Body of pancreas (tissue), 4 donors: ENCODE results near the gene ST3GAL4. TPM values are rescaled to one million over a fixed set of nuclear protein-coding genes. Genes with fewer than 3 reads are reported as not detected.
A peak's percentile ranks its signal among the peaks of the same experiment; 100 is the strongest.

ENCODE experiments used
- ATAC-seq: fragments of 150-250 bp; one replicate; pipeline ENCODE4 v1.9.1; 2016
- DNase-seq, 4 donors: peaks; one replicate each; pipeline ENCODE4 v3.0.0-alpha.2; 2019
- H3K27ac ChIP-seq, 4 donors: fragments of 200-600 bp; sonication (generic); 1 replicate in 3 of 4; 2 replicates in 1 of 4; pipeline versions ENCODE4 v1.5.1 to v1.6.1; 2016 to 2019; ENCODE audit warnings: mild to moderate bottlenecking in 1 of 4, mixed read lengths in 1 of 4, moderate library complexity in 1 of 4
- H3K27me3 ChIP-seq, 2 donors: fragments of 200-600 bp; sonication (generic); one replicate each; pipeline ENCODE4 v1.6.0; 2016; ENCODE audit warnings: mild to moderate bottlenecking in 1 of 2
- H3K36me3 ChIP-seq, 2 donors: fragments of 200-600 bp; sonication (generic); replicated peaks in 1 of 2; 2 replicates each; pipeline ENCODE4 v1.5.1; 2016; ENCODE audit warnings: low read depth in 2 of 2; ENCODE audit not compliant: insufficient read depth in 1 of 2
- H3K4me1 ChIP-seq: fragments of 200-600 bp; sonication (generic); one replicate; pipeline ENCODE4 v1.6.0; 2016
- H3K4me3 ChIP-seq, 2 donors: fragments of 200-600 bp; sonication (generic); 1 replicate in 1 of 2; 2 replicates in 1 of 2; pipeline ENCODE4 v1.5.1; 2016 to 2019
- H3K9me3 ChIP-seq, 3 donors: fragments of 200-600 bp; sonication (generic); 1 replicate in 2 of 3; 2 replicates in 1 of 3; pipeline ENCODE4 v1.5.1; 2016
- POLR2A ChIP-seq, 3 donors: fragments of 450-650 bp; IDR thresholded peaks; one replicate each; pipeline ENCODE4 v1.6.1; 2016; ENCODE audit warnings: antibody characterized with exemption in 3 of 3, mild to moderate bottlenecking in 2 of 3
- WGBS, 2 donors: methylation state at CpG; one replicate each; pipeline ENCODE4 v1.1.5; 2017; 5-methylcytosine and 5-hydroxymethylcytosine counted together
- intact Hi-C: fragments of 100-400 bp; cut with DNase I; formaldehyde crosslinking; loops from one replicate; pipeline ENCODE4 v1.15.1; 2023
- total RNA-seq, 2 donors: library from RNA; depleted of rRNA; stranded (reverse); fragments of >200 nt; gene quantifications; one replicate each; pipeline ENCODE4 v1.1.0, GENCODE V29; 2016
- TF ChIP-seq, protein P1 (sequence below), 7 experiments: fragments of 450-650 bp in 4 of 7; fragments of 200-600 bp in 3 of 7; sonication (generic) in 3 of 7; IDR thresholded peaks; one replicate each; pipeline ENCODE4 v1.5.1; 2016 to 2019; ENCODE audit warnings: antibody characterized with exemption in 7 of 7

The ST3GAL4 gene
- total RNA-seq, 2 donors from 2014 or later = 7.5 to 14.8 TPM

DNA sequence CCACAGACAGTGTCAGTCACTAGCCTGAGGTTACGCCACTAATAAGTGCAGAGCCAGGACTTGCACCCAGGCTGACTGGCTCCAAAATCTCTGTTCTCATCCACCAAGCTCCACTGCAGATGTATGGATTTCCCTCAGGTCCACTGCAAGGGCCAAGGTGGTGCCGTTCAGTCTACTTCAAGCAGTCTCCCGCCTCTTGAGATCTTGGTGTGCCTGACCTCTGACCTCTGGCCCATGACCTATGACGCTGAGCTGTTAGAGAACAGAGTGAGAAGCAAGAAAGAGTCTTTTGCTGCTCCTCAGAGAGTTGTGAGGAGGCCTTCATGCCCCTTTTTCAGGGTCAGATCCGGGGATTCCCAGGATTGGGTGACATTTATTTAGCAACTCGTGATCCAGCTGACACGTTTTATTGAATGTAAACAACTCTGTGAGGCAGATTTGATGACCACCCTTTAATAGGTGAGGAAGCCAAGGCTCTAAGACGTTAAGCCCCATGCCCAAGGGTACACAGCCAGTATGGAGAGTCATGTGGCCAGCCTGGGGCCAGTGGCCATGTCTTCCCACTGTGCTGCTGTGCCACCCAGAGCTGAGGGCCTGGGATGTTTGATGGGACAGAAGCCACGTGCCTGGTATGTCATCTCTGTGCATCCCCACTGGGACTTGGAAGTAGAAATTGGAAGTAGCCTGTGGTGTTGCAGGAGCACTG, 26.4 kb upstream of the ST3GAL4 start:
- H3K36me3 ChIP-seq = peaks cover 0 to 2% of the 10 kb centered on the region in 2 donors
- intact Hi-C loops = no loop called here
- H3K4me3 ChIP-seq = no peak overlapping the region
- no peaks in the 10 kb centered on the region for H3K27me3 ChIP-seq
- no peaks in the 10 kb centered on the region for H3K9me3 ChIP-seq
- WGBS, 2 donors = 69 to 71% methylated on average over 6 to 9 of the region's 9 CpGs
- no peak for ATAC-seq
- H3K4me1 ChIP-seq = peaks cover 16% of the 10 kb centered on the region
- TF ChIP-seq, protein P1, sequence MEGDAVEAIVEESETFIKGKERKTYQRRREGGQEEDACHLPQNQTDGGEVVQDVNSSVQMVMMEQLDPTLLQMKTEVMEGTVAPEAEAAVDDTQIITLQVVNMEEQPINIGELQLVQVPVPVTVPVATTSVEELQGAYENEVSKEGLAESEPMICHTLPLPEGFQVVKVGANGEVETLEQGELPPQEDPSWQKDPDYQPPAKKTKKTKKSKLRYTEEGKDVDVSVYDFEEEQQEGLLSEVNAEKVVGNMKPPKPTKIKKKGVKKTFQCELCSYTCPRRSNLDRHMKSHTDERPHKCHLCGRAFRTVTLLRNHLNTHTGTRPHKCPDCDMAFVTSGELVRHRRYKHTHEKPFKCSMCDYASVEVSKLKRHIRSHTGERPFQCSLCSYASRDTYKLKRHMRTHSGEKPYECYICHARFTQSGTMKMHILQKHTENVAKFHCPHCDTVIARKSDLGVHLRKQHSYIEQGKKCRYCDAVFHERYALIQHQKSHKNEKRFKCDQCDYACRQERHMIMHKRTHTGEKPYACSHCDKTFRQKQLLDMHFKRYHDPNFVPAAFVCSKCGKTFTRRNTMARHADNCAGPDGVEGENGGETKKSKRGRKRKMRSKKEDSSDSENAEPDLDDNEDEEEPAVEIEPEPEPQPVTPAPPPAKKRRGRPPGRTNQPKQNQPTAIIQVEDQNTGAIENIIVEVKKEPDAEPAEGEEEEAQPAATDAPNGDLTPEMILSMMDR (IDR thresholded peaks at IDR 0.05) = no peak
- no peak for TF ChIP-seq POLR2A (IDR thresholded peaks at IDR 0.05)
- no peak overlapping the region for H3K27ac ChIP-seq
- no peak for DNase-seq

DNA sequence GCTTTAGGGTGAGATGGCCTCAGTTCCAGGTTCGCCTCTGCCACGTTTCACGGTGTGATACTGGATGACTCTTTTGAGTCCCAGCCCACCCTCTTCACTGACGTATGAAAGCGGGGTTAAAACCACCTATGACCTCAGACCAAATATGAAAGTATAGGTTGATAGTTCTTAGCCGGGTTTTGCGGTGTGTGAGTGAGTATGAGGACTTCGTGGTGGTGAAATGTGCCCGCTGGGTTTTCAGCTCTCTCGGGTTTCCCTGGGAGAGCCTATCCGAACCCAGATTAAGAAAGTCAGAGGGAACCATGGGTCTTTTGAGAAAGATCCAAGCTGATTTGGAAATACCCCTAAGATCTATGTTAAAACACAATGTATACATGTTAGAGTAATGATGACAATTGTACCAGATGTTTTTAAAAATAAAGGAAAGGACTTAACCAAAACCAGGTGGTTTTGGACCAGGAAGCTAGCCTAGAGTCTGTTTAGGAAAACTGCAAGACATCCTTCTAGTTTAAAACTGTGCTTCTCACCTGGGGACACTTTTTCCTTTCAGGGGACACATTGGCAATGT, 25.8 kb upstream of the ST3GAL4 start:
- Histone ChIP-seq H3K9me3 (no peaks in the 10 kb centered on the region), H3K27ac (no peak overlapping the region), H3K4me3 (no peak overlapping the region), H3K36me3 (peaks cover 0 to 2% of the 10 kb centered on the region in 2 donors), H3K27me3 (no peaks in the 10 kb centered on the region), H3K4me1 (peaks cover 16% of the 10 kb centered on the region)
- intact Hi-C loops = no loop called here
- 87 to 94% methylated on average over 11 of the region's 11 CpGs for WGBS, 2 donors
- DNase-seq (no peak), ATAC-seq (no peak)
- TF ChIP-seq POLR2A (IDR thresholded peaks at IDR 0.05) = no peak
- TF ChIP-seq, protein P1 (IDR thresholded peaks at IDR 0.05) = no peak

DNA sequence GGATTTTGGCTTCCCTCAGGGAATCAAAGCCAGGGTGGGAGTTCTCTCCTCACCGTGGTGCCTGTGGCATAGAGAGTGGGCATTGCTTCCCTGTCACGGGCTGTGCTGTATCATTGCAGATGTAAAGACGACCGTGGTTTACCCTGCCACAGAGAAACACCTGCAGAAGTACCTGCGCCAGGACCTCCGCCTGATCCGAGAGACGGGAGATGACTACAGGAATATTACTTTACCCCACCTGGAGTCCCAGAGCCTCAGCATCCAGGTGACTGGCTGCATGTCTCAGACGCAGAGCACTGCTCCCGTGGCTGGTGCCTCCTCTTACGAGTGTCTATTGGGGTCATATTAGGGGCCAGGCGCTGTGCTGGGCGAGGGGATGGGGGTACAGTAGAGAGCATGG, 24.2 kb upstream of the ST3GAL4 start:
- DNase-seq = no peak

DNA sequence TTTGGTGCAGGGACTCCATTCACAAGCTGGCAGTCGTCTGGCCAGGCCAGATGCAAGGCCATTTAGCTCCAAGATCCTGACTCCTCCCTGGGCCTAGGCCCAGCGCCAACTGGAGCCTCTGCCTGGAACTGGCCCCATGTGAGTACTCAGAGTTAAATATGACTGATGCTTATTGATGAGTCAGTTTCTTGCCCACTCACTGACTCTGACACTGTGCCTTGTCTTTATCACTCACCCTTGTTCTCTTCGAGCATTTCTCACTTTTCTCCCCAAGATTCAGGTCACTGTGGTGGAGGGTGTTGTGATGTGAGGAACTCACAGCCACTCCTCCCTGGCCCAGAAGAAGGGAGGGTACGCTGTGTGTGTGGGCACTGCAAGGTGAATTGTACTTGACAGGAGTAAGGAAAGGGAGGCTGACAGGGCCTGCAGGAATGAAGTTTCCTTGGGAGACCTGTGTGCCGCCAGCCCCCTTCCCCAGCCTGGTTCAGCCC, 23.2 kb upstream of the ST3GAL4 start:
- peaks cover 0 to 2% of the 10 kb centered on the region in 2 donors for H3K36me3 ChIP-seq
- no peak for TF ChIP-seq POLR2A (IDR thresholded peaks at IDR 0.05)
- TF ChIP-seq, protein P1 (IDR thresholded peaks at IDR 0.05) = no peak
- 79 to 82% methylated on average over 5 of the region's 5 CpGs for WGBS, 2 donors
- H3K9me3 ChIP-seq = no peaks in the 10 kb centered on the region
- ATAC-seq = peak; percentile 10
- intact Hi-C loops = no loop called here
- no peak overlapping the region for H3K27ac ChIP-seq
- peak in 1 of 4 donors; percentile 29 for DNase-seq
- no peaks in the 10 kb centered on the region for H3K27me3 ChIP-seq
- no peak overlapping the region for H3K4me3 ChIP-seq
- H3K4me1 ChIP-seq = peaks cover 16% of the 10 kb centered on the region

More for the DNA sequence above, 24.2 kb upstream of the ST3GAL4 start:
- no peak for ATAC-seq
- Histone ChIP-seq H3K36me3 (peaks cover 0 to 2% of the 10 kb centered on the region in 2 donors), H3K9me3 (no peaks in the 10 kb centered on the region), H3K4me3 (no peak overlapping the region), H3K27me3 (no peaks in the 10 kb centered on the region), H3K4me1 (peaks cover 16% of the 10 kb centered on the region), H3K27ac (no peak overlapping the region)
- 94 to 97% methylated on average over 13 of the region's 13 CpGs for WGBS, 2 donors
- TF ChIP-seq, protein P1 (IDR thresholded peaks at IDR 0.05) = no peak
- no peak for TF ChIP-seq POLR2A (IDR thresholded peaks at IDR 0.05)
- intact Hi-C loops = no loop called here
